KG1 (cell line): ENCODE results near the gene LCN9.
"Not testable (repeated sequence)": the region's sequence is repeated elsewhere in the genome, so short reads cannot be mapped to it uniquely, and the experiment has no call there.

ENCODE experiments used
- DNase-seq: peaks from one replicate; lab custom pipeline; 2025; lab: John Stamatoyannopoulos, UW

The LCN9 gene

GRCh38 chr9:135662758-135663450 is at the start of gene LCN9:
Gene LCN9, plus strand, starts transcription at chr9:135663309. Its CDS starts 13 bp downstream, at chr9:135663322.
- no peak for DNase-seq

- no peak for DNase-seq
Measured at GRCh38 chr9:135613946-135614805, 48.9 kb upstream of the LCN9 start.

- DNase-seq: no peak
Measured at GRCh38 chr9:135614821-135615665, 48.1 kb upstream of the LCN9 start.

- no peak for DNase-seq
Measured at GRCh38 chr9:135615666-135616618, 47.2 kb upstream of the LCN9 start.

GRCh38 chr9:135616619-135617537 is 46.2 kb upstream of the LCN9 start:
- DNase-seq: no peak

- DNase-seq: no peak
Measured at GRCh38 chr9:135617538-135617900, 45.6 kb upstream of the LCN9 start.

GRCh38 chr9:135617991-135618411 is 45.1 kb upstream of the LCN9 start:
- no peak for DNase-seq

GRCh38 chr9:135618866-135619598 is 44.1 kb upstream of the LCN9 start:
- no peak for DNase-seq

- no peak for DNase-seq
Measured at GRCh38 chr9:135619599-135619886, 43.6 kb upstream of the LCN9 start.

- no peak for DNase-seq
Measured at GRCh38 chr9:135620558-135620957, 42.6 kb upstream of the LCN9 start.

- no peak for DNase-seq
Measured at GRCh38 chr9:135622415-135623020, 40.6 kb upstream of the LCN9 start.

GRCh38 chr9:135624282-135624681 is 38.8 kb upstream of the LCN9 start:
- DNase-seq: no peak

- DNase-seq: no peak
Measured at GRCh38 chr9:135632841-135633240, 30.3 kb upstream of the LCN9 start.

- not testable (repeated sequence) for DNase-seq
Measured at GRCh38 chr9:135636930-135637530, 26.1 kb upstream of the LCN9 start.

GRCh38 chr9:135639196-135639595 is 23.9 kb upstream of the LCN9 start, which contains the start of gene GLT6D1:
Gene GLT6D1, minus strand, starts transcription at chr9:135639540. Its CDS starts 353 bp downstream, at chr9:135639187.
- DNase-seq: no peak

GRCh38 chr9:135641047-135641446 is 22.1 kb upstream of the LCN9 start:
- no peak for DNase-seq

GRCh38 chr9:135641745-135642144 is 21.4 kb upstream of the LCN9 start:
- DNase-seq: no peak

GRCh38 chr9:135644631-135645218 is 18.4 kb upstream of the LCN9 start:
- DNase-seq: no peak
